Hepatocyte (in vitro differentiated cells): ENCODE results near the gene KPNB1.

Experiments
- EZH2phosphoT487 ChIP-seq: fragments of 200-600 bp; sonication (generic); IDR thresholded peaks from one replicate; pipeline ENCODE4 v1.6.1; 2018; ENCODE audit warnings: antibody characterized with exemption, mild to moderate bottlenecking, low read depth, moderate library complexity; ENCODE audit not compliant: unreplicated experiment, severe bottlenecking
- TF ChIP-seq, protein P1 (sequence below): fragments of 200-600 bp; sonication (generic); IDR thresholded peaks from 2 replicates; pipeline ENCODE4 v1.5.1; 2016; ENCODE audit warnings: antibody characterized with exemption, mild to moderate bottlenecking; ENCODE audit not compliant: poor library complexity

DNA sequence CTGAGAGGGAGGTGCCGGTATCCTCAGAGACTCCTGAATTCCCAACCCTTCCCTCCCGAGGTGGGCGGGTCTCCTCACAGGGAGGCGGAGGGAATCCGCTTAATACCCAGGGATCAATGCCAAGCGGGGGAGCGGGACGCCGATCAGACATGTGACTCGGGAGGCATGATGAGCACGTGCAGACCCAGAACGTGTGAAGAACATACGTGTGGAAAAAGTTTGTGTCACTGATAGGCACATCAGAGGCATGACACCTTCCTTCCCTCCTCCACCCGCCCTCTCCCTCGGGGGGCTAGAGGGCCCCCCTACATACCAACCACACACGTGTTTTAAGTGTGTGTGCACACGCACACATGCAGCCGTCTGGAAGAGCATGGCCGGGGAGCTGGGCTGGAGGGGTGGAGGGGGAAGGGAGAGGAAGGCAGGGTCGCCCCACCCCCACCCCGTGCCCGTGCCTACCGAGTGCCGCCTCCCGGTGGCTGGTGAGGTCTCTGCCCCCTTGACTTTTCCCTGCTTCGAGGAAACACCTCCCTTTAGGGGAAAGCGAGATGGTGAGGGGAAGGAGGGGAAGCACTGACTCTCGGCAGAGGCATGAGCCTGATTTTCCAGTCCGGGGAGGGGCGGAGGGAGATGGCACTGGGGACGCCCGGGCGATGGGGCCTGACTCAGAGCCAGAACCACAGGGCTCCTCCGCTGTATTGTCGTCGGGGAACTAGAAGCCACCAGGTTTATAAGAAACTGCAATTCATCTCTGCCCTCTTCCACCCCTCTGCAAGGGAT lies 71.2 kb downstream of the KPNB1 start:
- TF ChIP-seq, protein P1, sequence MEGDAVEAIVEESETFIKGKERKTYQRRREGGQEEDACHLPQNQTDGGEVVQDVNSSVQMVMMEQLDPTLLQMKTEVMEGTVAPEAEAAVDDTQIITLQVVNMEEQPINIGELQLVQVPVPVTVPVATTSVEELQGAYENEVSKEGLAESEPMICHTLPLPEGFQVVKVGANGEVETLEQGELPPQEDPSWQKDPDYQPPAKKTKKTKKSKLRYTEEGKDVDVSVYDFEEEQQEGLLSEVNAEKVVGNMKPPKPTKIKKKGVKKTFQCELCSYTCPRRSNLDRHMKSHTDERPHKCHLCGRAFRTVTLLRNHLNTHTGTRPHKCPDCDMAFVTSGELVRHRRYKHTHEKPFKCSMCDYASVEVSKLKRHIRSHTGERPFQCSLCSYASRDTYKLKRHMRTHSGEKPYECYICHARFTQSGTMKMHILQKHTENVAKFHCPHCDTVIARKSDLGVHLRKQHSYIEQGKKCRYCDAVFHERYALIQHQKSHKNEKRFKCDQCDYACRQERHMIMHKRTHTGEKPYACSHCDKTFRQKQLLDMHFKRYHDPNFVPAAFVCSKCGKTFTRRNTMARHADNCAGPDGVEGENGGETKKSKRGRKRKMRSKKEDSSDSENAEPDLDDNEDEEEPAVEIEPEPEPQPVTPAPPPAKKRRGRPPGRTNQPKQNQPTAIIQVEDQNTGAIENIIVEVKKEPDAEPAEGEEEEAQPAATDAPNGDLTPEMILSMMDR = no peak
- no peak for TF ChIP-seq EZH2phosphoT487
